Activated T-helper 1 cell treated with anti-CD3 and anti-CD28 coated beads, Interleukin-12 subunit alpha, Interleukin-12 subunit beta, Interleukin-2, Interleukin-4 antibody, amounts not matched to agents 30 ng/mL and 10 ng/mL and 1 ng/mL, durations not matched to agents 14 hours and 24 hours and 36 hours (primary cell): Measurements from ENCODE around the gene C17orf114.

ENCODE experiments used
- DNase-seq: peaks from one replicate; pipeline ENCODE4 v3.0.0; 2021; ENCODE audit warnings: low spot score
- H3K27ac Mint-ChIP-seq: one replicate; pipeline ENCODE4 v1.8.0; 2021; ENCODE audit warnings: mild to moderate bottlenecking, mixed read lengths
- H3K27me3 Mint-ChIP-seq: one replicate; pipeline ENCODE4 v1.8.0; 2022; ENCODE audit warnings: mild to moderate bottlenecking, moderate library complexity, mixed read lengths; ENCODE audit not compliant: insufficient read depth
- H3K36me3 Mint-ChIP-seq: one replicate; pipeline ENCODE4 v1.8.0; 2021; ENCODE audit warnings: low read depth, mixed read lengths
- H3K4me1 Mint-ChIP-seq: one replicate; pipeline ENCODE4 v1.8.0; 2021; ENCODE audit warnings: low read depth, mixed read lengths
- H3K4me3 Mint-ChIP-seq: one replicate; pipeline ENCODE4 v1.8.0; 2021; ENCODE audit warnings: mild to moderate bottlenecking, moderate library complexity, mixed read lengths
- H3K9me3 Mint-ChIP-seq: one replicate; pipeline ENCODE4 v1.8.0; 2021; ENCODE audit warnings: mixed read lengths
- intact Hi-C: fragments of 100-400 bp; cut with micrococcal nuclease; formaldehyde crosslinking; loops from one replicate; pipeline ENCODE4 v1.15.1; 2024

The C17orf114 gene

DNA sequence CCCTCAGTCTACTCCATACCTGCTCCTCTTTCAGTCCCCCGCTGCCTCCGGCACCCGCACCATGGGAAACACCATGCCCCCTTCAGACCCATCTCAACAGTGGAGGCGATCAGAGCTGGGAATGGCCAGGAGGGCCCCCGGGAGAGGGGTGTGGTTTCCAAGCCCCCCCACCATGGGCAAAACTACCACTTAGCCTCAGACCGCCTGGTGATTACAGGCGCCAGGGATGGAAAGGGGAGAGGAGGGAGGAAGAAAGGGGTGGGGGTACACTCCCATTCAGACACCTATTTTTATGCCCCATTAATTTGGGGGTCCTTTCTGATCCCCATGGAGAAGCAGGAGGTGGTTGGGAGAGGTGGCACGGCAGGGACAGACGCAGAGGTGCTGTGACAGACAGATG lies at the start of gene C17orf114:
Gene C17orf114 (minus strand): TSS at position 101 of the 400 bp plus-strand sequence.
- intact Hi-C loops, result no loop called here
- Mint-ChIP-seq H3K27ac (no peak within 1 kb of the TSS), H3K9me3 (no peaks in the 10 kb centered on the region)

DNA sequence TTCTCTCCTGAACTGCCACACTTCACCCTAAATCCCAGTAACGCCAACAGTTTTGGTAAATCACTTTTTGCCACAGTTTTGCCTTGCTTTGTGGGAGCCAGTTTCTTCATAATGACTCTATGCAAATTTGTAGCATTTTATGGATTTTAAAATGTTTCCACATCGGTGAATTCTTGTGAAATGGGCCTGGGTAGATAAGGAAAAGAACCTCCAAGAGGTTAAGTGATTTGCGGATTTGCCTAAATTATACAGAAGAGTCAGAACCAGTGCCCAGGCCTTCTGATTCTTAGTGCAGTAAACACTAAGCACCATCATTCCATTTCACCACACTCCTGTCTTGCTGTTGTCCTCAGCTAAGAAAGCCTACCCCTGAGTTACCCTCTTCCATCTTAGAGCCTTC lies 49.0 kb upstream of the C17orf114 start:
- Mint-ChIP-seq H3K27me3 (no peaks in the 10 kb centered on the region), H3K4me1 (peaks cover 36% of the 10 kb centered on the region), H3K27ac (no peak overlapping the region), H3K36me3 (peaks cover 15% of the 10 kb centered on the region), H3K4me3 (no peak overlapping the region), H3K9me3 (peaks cover 7% of the 10 kb centered on the region)
- intact Hi-C loops, result no loop called here
- DNase-seq, result no peak

More for the DNA sequence above, at the start of gene C17orf114:
- Mint-ChIP-seq H3K27me3 (no peaks in the 10 kb centered on the region), H3K4me1 (peaks cover 6% of the 10 kb centered on the region), H3K36me3 (peaks cover 14% of the 10 kb centered on the region), H3K4me3 (no peak within 1 kb of the TSS)
- no peak for DNase-seq

DNA sequence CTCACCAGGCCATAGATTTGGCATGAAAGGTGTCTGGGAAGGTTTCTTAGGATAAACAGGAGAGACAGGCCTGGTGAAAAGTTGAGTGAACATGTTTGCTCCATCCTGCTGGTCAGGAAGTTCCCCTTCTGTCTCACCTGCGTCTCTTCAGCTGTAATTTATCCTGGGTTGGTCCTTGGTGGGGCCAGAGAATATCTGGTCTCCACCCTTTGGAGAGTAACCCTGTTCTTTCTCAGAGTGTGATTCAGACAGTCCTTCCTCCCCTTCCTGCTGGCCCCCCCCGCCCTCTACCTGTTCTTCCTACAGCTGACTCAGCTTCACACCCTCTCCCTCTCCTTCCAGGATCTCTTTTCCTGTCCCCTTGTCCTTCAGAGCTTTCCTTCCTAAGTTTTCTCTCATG lies 48.1 kb upstream of the C17orf114 start:
- no peak overlapping the region for H3K27ac Mint-ChIP-seq
- intact Hi-C loops, result no loop called here

DNA sequence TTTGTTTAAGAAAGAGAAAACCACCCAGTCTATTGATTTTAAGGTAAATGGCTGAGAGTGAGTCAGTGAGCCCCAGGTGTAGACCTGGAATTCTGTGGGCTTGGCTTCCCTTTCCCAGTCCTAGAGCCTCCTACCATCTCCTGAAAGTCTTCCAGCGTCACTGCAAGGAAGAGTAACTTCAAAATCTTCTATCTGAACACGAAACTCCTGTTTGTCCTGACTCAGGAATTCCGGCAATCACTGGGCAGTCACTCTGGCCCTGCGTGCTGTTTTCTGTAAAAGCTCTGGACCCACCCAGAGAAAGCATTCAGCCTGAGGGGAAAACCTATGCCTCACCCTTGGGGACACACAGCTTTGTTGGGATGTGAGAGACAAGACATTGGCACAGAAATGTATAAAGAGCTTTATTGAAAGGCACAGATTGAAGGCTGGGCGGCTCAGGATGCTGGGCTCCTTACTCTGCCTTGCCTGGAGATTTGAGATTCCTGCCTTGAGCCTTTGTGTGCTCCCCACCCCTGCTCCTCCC lies 46.9 kb upstream of the C17orf114 start:
- H3K4me3 Mint-ChIP-seq, result no peak overlapping the region
- intact Hi-C loops, result no loop called here
- no peaks in the 10 kb centered on the region for H3K27me3 Mint-ChIP-seq
- H3K36me3 Mint-ChIP-seq, result peaks cover 12% of the 10 kb centered on the region
- DNase-seq, result no peak
- no peak overlapping the region for H3K27ac Mint-ChIP-seq
- H3K4me1 Mint-ChIP-seq, result peaks cover 32% of the 10 kb centered on the region
- H3K9me3 Mint-ChIP-seq, result peaks cover 7% of the 10 kb centered on the region

More for the DNA sequence above, 48.1 kb upstream of the C17orf114 start:
- Mint-ChIP-seq H3K36me3 (peaks cover 15% of the 10 kb centered on the region), H3K9me3 (peaks cover 7% of the 10 kb centered on the region), H3K4me3 (no peak overlapping the region), H3K27me3 (no peaks in the 10 kb centered on the region), H3K4me1 (peaks cover 38% of the 10 kb centered on the region)
- DNase-seq, result no peak

DNA sequence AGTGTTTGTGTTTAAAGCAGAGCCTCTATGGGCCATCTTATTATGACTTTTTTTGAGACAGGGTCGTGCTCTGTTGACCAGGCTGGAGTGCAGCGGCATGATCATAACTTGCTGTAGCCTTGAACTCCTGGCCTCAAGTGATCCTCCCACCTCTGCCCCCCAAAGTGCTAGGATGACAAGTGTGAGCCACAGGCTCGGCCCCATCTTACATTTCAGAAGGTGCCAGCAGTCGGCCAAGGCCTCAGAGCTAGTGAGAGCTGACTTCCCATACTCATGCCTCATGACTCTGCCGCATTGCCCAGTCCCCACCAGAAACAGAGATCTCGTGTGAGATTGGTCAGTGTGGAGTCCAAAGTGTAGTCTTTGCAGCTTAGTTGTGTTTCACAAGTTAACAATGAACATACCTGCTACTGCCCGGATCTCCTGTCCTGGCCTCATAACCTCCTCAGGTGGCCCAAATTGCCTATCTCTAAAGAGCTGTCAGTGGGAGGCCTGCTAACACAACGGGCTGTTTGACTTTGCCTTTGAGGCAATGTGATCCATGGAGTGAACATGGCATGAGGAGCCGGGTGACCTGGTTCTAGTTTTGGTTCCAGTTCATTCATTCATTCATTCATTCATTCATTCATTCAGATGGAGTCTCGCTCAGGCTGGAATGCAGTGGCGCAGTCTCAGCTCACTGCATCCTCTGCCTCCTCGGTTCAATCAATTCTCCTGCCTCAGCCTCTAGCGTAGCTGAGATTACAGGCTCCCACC lies 44.7 kb upstream of the C17orf114 start:
- Mint-ChIP-seq H3K4me3 (no peak overlapping the region), H3K27me3 (no peaks in the 10 kb centered on the region), H3K9me3 (no peaks in the 10 kb centered on the region), H3K4me1 (peaks cover 34% of the 10 kb centered on the region), H3K36me3 (peaks cover 7% of the 10 kb centered on the region), H3K27ac (no peak overlapping the region)
- no peak for DNase-seq
- intact Hi-C loops, result no loop called here

DNA sequence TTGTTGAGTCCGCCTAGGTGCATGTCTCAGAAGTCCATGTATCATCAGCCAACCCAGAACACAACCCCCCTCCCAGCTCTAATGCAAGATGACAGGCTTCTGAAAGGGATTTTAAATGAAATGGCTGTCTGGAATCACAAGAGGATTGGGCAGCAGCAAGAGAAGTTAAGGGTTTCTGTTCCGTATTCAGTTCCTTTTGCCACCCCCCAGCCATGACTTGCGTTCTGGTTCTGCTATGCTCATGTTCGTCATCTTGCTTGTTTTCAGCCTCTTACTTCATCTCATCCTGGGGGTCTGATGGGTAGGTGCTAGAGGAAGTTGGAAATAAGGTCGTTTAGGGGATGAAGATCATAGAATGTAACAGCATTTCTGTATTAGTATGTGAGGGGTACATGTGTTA lies 43.0 kb upstream of the C17orf114 start:
- no peaks in the 10 kb centered on the region for H3K27me3 Mint-ChIP-seq
- peaks cover 38% of the 10 kb centered on the region for H3K4me1 Mint-ChIP-seq
- H3K9me3 Mint-ChIP-seq, result no peaks in the 10 kb centered on the region
- intact Hi-C loops, result no loop called here
- peaks cover 7% of the 10 kb centered on the region for H3K36me3 Mint-ChIP-seq
- H3K27ac Mint-ChIP-seq, result no peak overlapping the region
- H3K4me3 Mint-ChIP-seq, result no peak overlapping the region
- no peak for DNase-seq

DNA sequence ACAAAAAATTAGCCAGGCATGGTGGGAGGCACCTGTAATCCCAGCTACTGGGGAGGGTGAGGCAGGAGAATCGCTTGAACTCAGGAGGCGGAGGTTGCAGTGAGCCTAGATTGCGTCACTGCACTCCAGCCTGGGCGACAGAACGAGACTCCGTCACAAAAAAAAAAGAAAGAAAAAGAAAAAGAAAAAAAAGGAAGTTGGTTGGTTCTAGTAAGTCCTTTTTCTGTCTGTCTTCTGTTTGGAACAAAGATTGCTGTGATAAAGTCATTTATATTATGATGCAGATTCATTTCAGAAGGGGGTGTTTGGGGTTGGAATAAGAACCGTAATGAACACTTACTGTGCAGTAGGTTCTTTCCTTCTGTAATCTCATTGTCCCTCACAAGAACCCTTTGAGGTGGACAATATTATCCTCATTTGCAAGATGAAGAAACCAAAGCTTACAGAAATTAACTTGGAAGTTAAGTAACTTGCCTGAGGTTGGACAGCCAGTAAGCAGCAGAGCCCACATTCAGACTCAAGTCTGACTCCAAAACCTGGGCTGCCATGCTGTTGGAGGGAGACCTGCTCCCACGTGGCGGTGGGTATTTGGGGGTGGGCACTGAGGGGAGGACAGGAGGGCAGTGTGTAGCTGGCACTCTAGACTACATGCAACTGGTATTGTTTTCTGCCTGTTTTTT lies 41.3 kb upstream of the C17orf114 start:
- Mint-ChIP-seq H3K4me1 (peaks cover 46% of the 10 kb centered on the region), H3K27ac (no peak overlapping the region), H3K36me3 (peaks cover 5% of the 10 kb centered on the region), H3K4me3 (no peak overlapping the region), H3K27me3 (no peaks in the 10 kb centered on the region), H3K9me3 (no peaks in the 10 kb centered on the region)
- intact Hi-C loops, result no loop called here
- no peak for DNase-seq

DNA sequence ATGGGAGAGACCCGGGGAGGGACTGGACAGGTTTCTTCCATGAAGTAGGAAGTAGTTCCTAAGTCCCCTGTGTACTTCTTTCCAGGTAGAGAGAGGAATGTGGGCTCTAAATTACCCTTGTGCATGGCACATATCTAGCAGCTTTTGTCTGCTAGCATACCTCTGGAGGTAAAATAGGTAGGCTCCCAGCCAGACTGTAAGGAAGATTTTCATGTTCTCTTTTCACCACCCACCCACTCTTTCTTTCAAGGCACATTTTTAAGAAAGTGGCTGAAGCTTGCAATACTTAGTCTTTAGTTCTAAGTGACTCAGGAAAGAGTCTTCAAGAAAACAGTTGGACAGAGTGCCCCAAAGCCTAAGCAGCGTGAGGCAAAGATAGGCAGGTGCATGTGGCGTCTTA lies 40.2 kb upstream of the C17orf114 start:
- intact Hi-C loops, result no loop called here
- DNase-seq, result no peak
- Mint-ChIP-seq H3K4me1 (peaks cover 49% of the 10 kb centered on the region), H3K36me3 (peaks cover 12% of the 10 kb centered on the region), H3K27me3 (no peaks in the 10 kb centered on the region), H3K4me3 (no peak overlapping the region), H3K9me3 (no peaks in the 10 kb centered on the region), H3K27ac (no peak overlapping the region)

DNA sequence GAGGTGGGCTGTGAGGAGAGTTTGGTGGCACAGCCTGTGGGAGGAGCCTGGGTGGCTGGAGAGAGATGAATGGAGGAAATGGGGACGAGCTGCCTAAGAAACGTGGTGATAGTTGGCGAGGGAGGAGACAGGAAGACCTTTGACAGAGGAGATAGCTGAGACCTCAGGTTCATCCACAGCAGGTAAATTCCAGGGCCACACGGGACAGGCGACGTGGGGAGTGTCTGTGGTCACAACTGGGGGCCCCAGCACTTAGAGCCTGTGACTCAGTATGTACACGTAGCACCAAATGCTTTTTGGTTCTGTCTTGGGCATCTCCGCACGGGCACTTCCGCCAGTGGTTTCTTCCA lies 38.7 kb upstream of the C17orf114 start:
- H3K27me3 Mint-ChIP-seq, result no peaks in the 10 kb centered on the region
- H3K9me3 Mint-ChIP-seq, result no peaks in the 10 kb centered on the region
- DNase-seq, result peak; percentile 20
- peaks cover 12% of the 10 kb centered on the region for H3K36me3 Mint-ChIP-seq
- intact Hi-C loops, result no loop called here
- H3K27ac Mint-ChIP-seq, result peak overlapping the region; percentile 70
- H3K4me3 Mint-ChIP-seq, result peak overlapping the region; percentile 60
- H3K4me1 Mint-ChIP-seq, result peaks cover 57% of the 10 kb centered on the region

DNA sequence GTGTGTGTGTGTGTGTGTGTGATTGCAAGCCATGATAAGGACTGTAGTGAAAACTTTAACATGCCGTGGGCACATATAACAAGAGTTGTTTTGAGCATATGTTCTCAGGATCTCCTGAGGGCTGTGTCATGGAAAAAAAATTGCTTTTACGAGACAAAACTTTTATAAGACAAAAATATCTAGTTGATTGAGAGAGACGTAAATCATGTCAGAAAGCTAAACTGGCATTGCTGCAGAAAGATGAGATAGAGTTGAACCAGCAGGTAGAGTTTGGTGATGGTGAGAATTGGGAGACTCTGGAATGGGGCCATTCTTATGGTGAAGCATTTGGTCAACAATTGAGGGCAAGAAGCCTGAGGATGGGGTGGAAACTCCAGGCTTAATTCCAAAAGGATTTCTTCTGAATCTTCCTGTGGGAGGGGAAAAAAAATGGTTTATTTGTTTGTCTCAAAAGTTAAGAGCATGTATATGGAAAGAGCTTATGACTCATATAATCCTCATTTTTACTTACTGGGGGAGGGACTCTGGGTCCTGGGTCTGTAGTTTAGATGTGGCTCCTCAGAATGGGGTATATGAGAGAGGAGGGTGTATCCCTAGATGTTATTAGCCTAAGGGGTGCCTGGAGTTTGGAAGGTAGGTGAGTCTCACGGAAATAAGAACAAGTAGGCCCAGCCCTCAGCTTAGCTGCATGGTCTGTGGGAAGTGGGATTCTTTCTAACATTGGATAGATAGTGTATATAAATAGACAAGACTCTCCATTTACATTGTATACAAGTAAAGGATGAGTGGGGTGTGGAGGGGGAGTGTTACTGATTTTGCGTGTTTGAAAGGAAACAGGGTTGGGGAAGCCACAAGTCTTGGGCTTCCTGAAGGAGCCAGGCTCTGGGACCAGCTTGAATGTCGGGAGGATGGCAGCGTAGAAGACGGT lies 38.1 kb upstream of the C17orf114 start:
- peaks cover 59% of the 10 kb centered on the region for H3K4me1 Mint-ChIP-seq
- H3K9me3 Mint-ChIP-seq, result no peaks in the 10 kb centered on the region
- DNase-seq, result no peak
- peak overlapping the region; percentile 70 for H3K27ac Mint-ChIP-seq
- H3K36me3 Mint-ChIP-seq, result peaks cover 10% of the 10 kb centered on the region
- peak overlapping the region; percentile 60 for H3K4me3 Mint-ChIP-seq
- H3K27me3 Mint-ChIP-seq, result no peaks in the 10 kb centered on the region
- intact Hi-C loops, result loop anchor here (5.0 kb wide), 1 partner anchor 47 kb away; no protein-coding TSS in a partner anchor

DNA sequence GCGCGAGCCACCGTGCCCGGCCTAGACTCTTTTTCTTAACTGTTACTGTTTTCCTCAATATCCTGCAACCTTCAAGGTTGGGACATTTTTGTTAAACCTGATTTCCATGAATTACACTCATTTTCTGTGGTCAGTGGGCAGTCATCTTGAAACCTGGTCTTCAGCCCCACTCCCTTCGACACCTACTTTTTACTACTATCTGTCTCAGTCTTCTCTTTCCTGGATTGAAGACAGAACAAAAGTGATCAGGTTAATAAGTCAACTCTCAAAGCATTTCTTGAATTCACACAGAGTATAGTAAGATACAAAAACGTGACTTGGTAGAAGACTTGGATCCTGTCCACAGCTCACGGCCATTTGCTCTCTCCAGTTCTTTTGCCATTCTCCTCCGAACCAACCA lies 37.1 kb upstream of the C17orf114 start:
- Mint-ChIP-seq H3K36me3 (peaks cover 10% of the 10 kb centered on the region), H3K4me1 (peaks cover 68% of the 10 kb centered on the region)
- intact Hi-C loops, result loop anchor here (5.0 kb wide), 1 partner anchor 48 kb away; no protein-coding TSS in a partner anchor

DNA sequence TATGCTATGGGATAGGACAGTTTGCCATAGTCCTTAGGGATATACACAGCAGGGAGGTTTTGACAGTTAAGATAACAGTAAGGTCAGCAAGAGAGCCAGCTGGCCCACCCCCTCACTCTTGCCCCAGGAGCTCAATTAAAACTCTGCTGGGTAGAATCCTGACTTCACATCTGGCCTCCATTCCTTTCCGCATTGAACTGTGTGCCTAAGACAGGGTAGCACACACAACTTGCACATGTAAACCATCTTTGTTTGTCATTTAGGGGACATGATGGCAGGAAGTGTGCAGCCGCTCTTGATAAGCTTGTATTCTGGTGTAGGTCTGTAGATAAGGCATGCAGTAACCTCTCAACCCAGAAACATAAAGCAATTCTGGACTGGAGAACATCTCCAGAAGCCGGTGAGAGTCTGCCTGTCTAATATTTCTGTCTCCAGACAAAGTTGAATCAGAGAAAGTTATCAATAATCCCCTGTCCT lies 36.2 kb upstream of the C17orf114 start:
- Mint-ChIP-seq H3K9me3 (no peaks in the 10 kb centered on the region), H3K4me3 (no peak overlapping the region), H3K36me3 (peaks cover 12% of the 10 kb centered on the region), H3K27me3 (no peaks in the 10 kb centered on the region), H3K27ac (no peak overlapping the region), H3K4me1 (peaks cover 73% of the 10 kb centered on the region)
- intact Hi-C loops, result loop anchor here (5.0 kb wide), 1 partner anchor 49 kb away; no protein-coding TSS in a partner anchor
- DNase-seq, result no peak

More for the DNA sequence above, 37.1 kb upstream of the C17orf114 start:
- H3K27me3 Mint-ChIP-seq, result no peaks in the 10 kb centered on the region
- H3K4me3 Mint-ChIP-seq, result no peak overlapping the region
- no peak for DNase-seq
- peak overlapping the region; percentile 32 for H3K27ac Mint-ChIP-seq
- H3K9me3 Mint-ChIP-seq, result no peaks in the 10 kb centered on the region
